Esophagus muscularis mucosa (tissue), 4 donors: Measurements from ENCODE around the gene FSIP2. TPM values are rescaled to one million over a fixed set of nuclear protein-coding genes. Genes with fewer than 3 reads are reported as not detected.

Source experiments
- DNase-seq: peaks from one replicate; pipeline ENCODE4 v3.0.0-alpha.2; 2017; ENCODE audit errors: extremely low spot score
- H3K27ac ChIP-seq, 4 donors: fragments of 200-600 bp; sonication (generic); replicated peaks in 1 of 4; 1 replicate in 3 of 4; 2 replicates in 1 of 4; pipeline ENCODE4 v1.5.1; 2016 to 2019; ENCODE audit warnings: mild to moderate bottlenecking in 1 of 4
- H3K27me3 ChIP-seq, 4 donors: fragments of 200-600 bp; sonication (generic); one replicate each; pipeline versions ENCODE4 v1.5.1 to v1.6.0; 2016 to 2019
- H3K36me3 ChIP-seq, 4 donors: fragments of 200-600 bp; sonication (generic); one replicate each; pipeline ENCODE4 v1.5.1; 2016 to 2019
- H3K4me1 ChIP-seq, 4 donors: fragments of 200-600 bp; sonication (generic); one replicate each; pipeline ENCODE4 v1.5.1; 2016 to 2019
- H3K4me3 ChIP-seq, 4 donors: fragments of 200-600 bp; sonication (generic); 1 replicate in 2 of 4; 2 replicates in 2 of 4; pipeline ENCODE4 v1.5.1; 2016 to 2019; ENCODE audit warnings: mild to moderate bottlenecking in 4 of 4, moderate library complexity in 1 of 4
- H3K9me3 ChIP-seq, 4 donors: fragments of 200-600 bp; sonication (generic); 1 replicate in 3 of 4; 2 replicates in 1 of 4; pipeline ENCODE4 v1.5.1; 2016 to 2019
- CTCF ChIP-seq, 3 experiments: fragments of 200-600 bp in 2 of 3; fragments of 450-650 bp in 1 of 3; sonication (generic) in 2 of 3; IDR thresholded peaks; one replicate each; pipeline ENCODE4 v1.5.1; 2017 to 2019; ENCODE audit warnings: antibody characterized with exemption in 3 of 3, mild to moderate bottlenecking in 2 of 3, moderate library complexity in 1 of 3
- EP300 ChIP-seq: sonication (generic); formaldehyde crosslinking; IDR thresholded peaks from one replicate; pipeline ENCODE4 v1.6.1; 2017; ENCODE audit warnings: antibody characterized with exemption
- POLR2A ChIP-seq: fragments of 450-650 bp; IDR thresholded peaks from one replicate; pipeline ENCODE4 v1.6.1; 2017; ENCODE audit warnings: antibody characterized with exemption, moderate library complexity, mild to moderate bottlenecking, low read depth
- POLR2AphosphoS5 ChIP-seq, 2 donors: sonication (generic); formaldehyde crosslinking; IDR thresholded peaks; one replicate each; pipeline ENCODE4 v1.6.1; 2017; ENCODE audit warnings: antibody characterized with exemption in 2 of 2
- WGBS: methylation state at CpG from one replicate; pipeline ENCODE4 v1.1.5; 2018; 5-methylcytosine and 5-hydroxymethylcytosine counted together
- intact Hi-C: fragments of 100-400 bp; cut with DNase I; formaldehyde crosslinking; loops from one replicate; pipeline ENCODE4 v1.15.1; 2023
- total RNA-seq, 4 donors: library from RNA; depleted of rRNA; stranded (reverse); fragments of >200 nt; gene quantifications; one replicate each; pipeline versions ENCODE4 v1.1.0 to v1.2.1, GENCODE V29; 2016

The FSIP2 gene
- total RNA-seq, 4 donors from 2014 or later: 0.11 to 0.83 (median 0.64) TPM

GRCh38 chr2:185817991-185818390, 79.4 kb downstream of the FSIP2 start:
- H3K27me3 ChIP-seq: no peaks in the 10 kb centered on the region
- no peak for DNase-seq
- intact Hi-C loops: no loop called here
- no peaks in the 10 kb centered on the region for H3K4me1 ChIP-seq
- no peak overlapping the region for H3K27ac ChIP-seq
- H3K36me3 ChIP-seq: no peaks in the 10 kb centered on the region
- H3K4me3 ChIP-seq: no peak overlapping the region
- peaks cover 0 to 12% (median 3%) of the 10 kb centered on the region in 4 donors for H3K9me3 ChIP-seq
- no peak for TF ChIP-seq CTCF (IDR thresholded peaks at IDR 0.05)
- no peak for TF ChIP-seq EP300
- no peak for TF ChIP-seq POLR2AphosphoS5 (IDR thresholded peaks at IDR 0.05)
- TF ChIP-seq POLR2A: no peak

- H3K27me3 ChIP-seq: no peaks in the 10 kb centered on the region
- H3K27ac ChIP-seq: no peak overlapping the region
- no peaks in the 10 kb centered on the region for H3K4me1 ChIP-seq
- peaks cover 0 to 12% (median 3%) of the 10 kb centered on the region in 4 donors for H3K9me3 ChIP-seq
- WGBS: 91% methylated on average over 3 of the region's 3 CpGs
- H3K36me3 ChIP-seq: no peaks in the 10 kb centered on the region
- TF ChIP-seq POLR2A (no peak), CTCF (IDR thresholded peaks at IDR 0.05) (no peak), POLR2AphosphoS5 (IDR thresholded peaks at IDR 0.05) (no peak)
- intact Hi-C loops: no loop called here
- H3K4me3 ChIP-seq: no peak overlapping the region
- no peak for DNase-seq
These were observed 82.9 kb downstream of the FSIP2 start for GRCh38 chr2:185821467-185821866.

GRCh38 chr2:185823773-185824172, 85.2 kb downstream of the FSIP2 start:
- intact Hi-C loops: no loop called here
- 92% methylated on average over 2 of the region's 2 CpGs for WGBS
- no peak for TF ChIP-seq EP300
- no peak for TF ChIP-seq POLR2AphosphoS5 (IDR thresholded peaks at IDR 0.05)
- no peak for TF ChIP-seq POLR2A
- no peak for TF ChIP-seq CTCF (IDR thresholded peaks at IDR 0.05)

GRCh38 chr2:185825557-185825956, 87.0 kb downstream of the FSIP2 start:
- DNase-seq: no peak
- Histone ChIP-seq H3K27me3 (no peaks in the 10 kb centered on the region), H3K27ac (no peak overlapping the region), H3K36me3 (no peaks in the 10 kb centered on the region), H3K4me3 (no peak overlapping the region), H3K4me1 (no peaks in the 10 kb centered on the region), H3K9me3 (no peaks in the 10 kb centered on the region)
- intact Hi-C loops: no loop called here
- TF ChIP-seq CTCF (IDR thresholded peaks at IDR 0.05): no peak

More at GRCh38 chr2:185823773-185824172, 85.2 kb downstream of the FSIP2 start:
- H3K4me1 ChIP-seq: no peaks in the 10 kb centered on the region
- H3K4me3 ChIP-seq: no peak overlapping the region
- H3K27me3 ChIP-seq: no peaks in the 10 kb centered on the region
- no peak overlapping the region for H3K27ac ChIP-seq
- DNase-seq: no peak
- H3K36me3 ChIP-seq: no peaks in the 10 kb centered on the region
- H3K9me3 ChIP-seq: peaks cover 0 to 2% (median 0%) of the 10 kb centered on the region in 4 donors

- 56% methylated on average over 3 of the region's 3 CpGs for WGBS
- H3K27ac ChIP-seq: no peak overlapping the region
- no peaks in the 10 kb centered on the region for H3K27me3 ChIP-seq
- no peak overlapping the region for H3K4me3 ChIP-seq
- no peaks in the 10 kb centered on the region for H3K9me3 ChIP-seq
- no peaks in the 10 kb centered on the region for H3K36me3 ChIP-seq
- DNase-seq: no peak
- intact Hi-C loops: no loop called here
- H3K4me1 ChIP-seq: no peaks in the 10 kb centered on the region
- TF ChIP-seq POLR2A (no peak), CTCF (IDR thresholded peaks at IDR 0.05) (no peak), EP300 (no peak), POLR2AphosphoS5 (IDR thresholded peaks at IDR 0.05) (no peak)
These were observed 89.7 kb downstream of the FSIP2 start for GRCh38 chr2:185828326-185828725.
